Tibial nerve (tissue), 4 donors: Measurements from ENCODE around the gene SP2. TPM values are rescaled to one million over a fixed set of nuclear protein-coding genes. Genes with fewer than 3 reads are reported as not detected.
A peak's percentile ranks its signal among the peaks of the same experiment; 100 is the strongest.
"Not testable (repeated sequence)": the region's sequence is repeated elsewhere in the genome, so short reads cannot be mapped to it uniquely, and the experiment has no call there.

Experiments used
- DNase-seq, 2 donors: peaks; one replicate each; pipeline ENCODE4 v3.0.0-alpha.2; 2019; ENCODE audit warnings: low spot score in 2 of 2
- H3K27ac ChIP-seq, 4 donors: fragments of 200-600 bp; sonication (generic) in 3 of 4; one replicate each; pipeline ENCODE4 v1.5.1; 2017 to 2019; ENCODE audit warnings: mild to moderate bottlenecking in 1 of 4
- H3K27me3 ChIP-seq, 2 donors: fragments of 200-600 bp; sonication (generic) in 1 of 2; one replicate each; pipeline versions ENCODE4 v1.5.1 to v1.6.0; 2017 to 2019
- H3K36me3 ChIP-seq, 3 donors: fragments of 200-600 bp; sonication (generic); one replicate each; pipeline ENCODE4 v1.5.1; 2018 to 2019
- H3K4me1 ChIP-seq, 4 donors: fragments of 200-600 bp; sonication (generic) in 3 of 4; one replicate each; pipeline ENCODE4 v1.5.1; 2017 to 2019
- H3K4me3 ChIP-seq, 4 donors: fragments of 200-600 bp; sonication (generic) in 3 of 4; one replicate each; pipeline ENCODE4 v1.5.1; 2017 to 2019; ENCODE audit warnings: mild to moderate bottlenecking in 1 of 4, moderate library complexity in 1 of 4
- H3K9me3 ChIP-seq, 4 donors: fragments of 200-600 bp; sonication (generic) in 3 of 4; one replicate each; pipeline ENCODE4 v1.5.1; 2017 to 2019
- EP300 ChIP-seq, 2 donors: sonication (generic); formaldehyde crosslinking; IDR thresholded peaks; one replicate each; pipeline ENCODE4 v1.6.1; 2017; ENCODE audit warnings: antibody characterized with exemption in 2 of 2, mild to moderate bottlenecking in 1 of 2
- POLR2A ChIP-seq, 2 donors: fragments of 450-650 bp; IDR thresholded peaks; one replicate each; pipeline ENCODE4 v1.6.1; 2017; ENCODE audit warnings: antibody characterized with exemption in 2 of 2, mild to moderate bottlenecking in 2 of 2, moderate library complexity in 2 of 2
- WGBS, 2 donors: methylation state at CpG; one replicate each; pipeline ENCODE4 v1.1.5; 2018; 5-methylcytosine and 5-hydroxymethylcytosine counted together
- total RNA-seq, 4 donors: library from RNA; depleted of rRNA; stranded (reverse); fragments of >200 nt; gene quantifications; one replicate each; pipeline ENCODE4 v1.1.0, GENCODE V29; 2016
- TF ChIP-seq, protein P1 (sequence below), 5 experiments: fragments of 200-600 bp in 3 of 5; fragments of 450-650 bp in 2 of 5; sonication (generic) in 3 of 5; IDR thresholded peaks; one replicate each; pipeline ENCODE4 v1.5.1; 2016 to 2019; ENCODE audit warnings: antibody characterized with exemption in 5 of 5, mild to moderate bottlenecking in 3 of 5, moderate library complexity in 2 of 5

SP2 gene
- total RNA-seq, 4 donors from 2014 or later: 5.9 to 7.2 (median 7.1) TPM

DNA sequence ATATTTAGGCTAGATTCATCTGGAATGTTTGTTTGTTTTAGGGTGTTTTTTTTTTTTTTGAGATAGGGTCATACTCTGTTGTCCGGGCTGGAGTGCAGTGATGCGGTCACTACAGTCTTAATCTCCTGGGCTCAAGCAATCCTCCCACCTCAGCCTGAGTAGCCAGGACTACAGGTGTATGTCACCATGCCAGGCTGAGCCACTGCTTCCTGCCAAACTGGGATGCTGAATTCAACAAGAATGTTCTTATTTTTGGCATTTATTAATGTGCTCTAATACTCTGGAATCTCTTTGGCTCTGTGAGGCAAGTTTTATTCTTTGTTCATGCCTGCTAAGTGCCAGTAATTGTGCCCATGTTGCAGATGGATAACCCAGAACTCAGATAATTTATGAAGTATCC is 21.5 kb downstream of the SP2 start:
- no peak overlapping the region for H3K27ac ChIP-seq

DNA sequence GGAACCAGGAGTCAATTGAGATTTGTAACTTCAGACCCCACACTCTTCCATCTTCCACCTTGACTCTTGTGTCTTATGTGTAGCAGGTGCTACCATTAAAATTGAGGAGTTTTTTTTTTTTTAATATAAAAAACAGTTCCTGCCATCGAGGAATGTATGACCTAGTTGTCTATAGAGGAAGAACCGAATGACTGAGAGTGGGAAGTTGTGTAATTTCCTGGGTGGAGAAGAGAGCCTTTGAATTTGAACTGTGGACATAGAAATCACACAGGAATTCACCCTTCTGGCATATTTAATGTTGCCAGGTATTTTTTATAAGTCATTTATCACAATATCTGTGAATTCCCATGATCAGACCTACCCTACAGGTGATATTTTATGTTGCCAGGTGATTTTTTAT is 22.0 kb downstream of the SP2 start:
- Histone ChIP-seq H3K36me3 (peaks cover 0 to 43% (median 2%) of the 10 kb centered on the region in 3 donors), H3K27me3 (no peaks in the 10 kb centered on the region), H3K27ac (no peak overlapping the region), H3K4me3 (no peak overlapping the region), H3K4me1 (no peaks in the 10 kb centered on the region), H3K9me3 (no peaks in the 10 kb centered on the region)
- DNase-seq: no peak
- WGBS, 2 donors: 69 to 74% methylated on average over 2 of the region's 2 CpGs
- TF ChIP-seq POLR2A (IDR thresholded peaks at IDR 0.05) (no peak), EP300 (IDR thresholded peaks at IDR 0.05) (no peak)
- TF ChIP-seq, protein P1, sequence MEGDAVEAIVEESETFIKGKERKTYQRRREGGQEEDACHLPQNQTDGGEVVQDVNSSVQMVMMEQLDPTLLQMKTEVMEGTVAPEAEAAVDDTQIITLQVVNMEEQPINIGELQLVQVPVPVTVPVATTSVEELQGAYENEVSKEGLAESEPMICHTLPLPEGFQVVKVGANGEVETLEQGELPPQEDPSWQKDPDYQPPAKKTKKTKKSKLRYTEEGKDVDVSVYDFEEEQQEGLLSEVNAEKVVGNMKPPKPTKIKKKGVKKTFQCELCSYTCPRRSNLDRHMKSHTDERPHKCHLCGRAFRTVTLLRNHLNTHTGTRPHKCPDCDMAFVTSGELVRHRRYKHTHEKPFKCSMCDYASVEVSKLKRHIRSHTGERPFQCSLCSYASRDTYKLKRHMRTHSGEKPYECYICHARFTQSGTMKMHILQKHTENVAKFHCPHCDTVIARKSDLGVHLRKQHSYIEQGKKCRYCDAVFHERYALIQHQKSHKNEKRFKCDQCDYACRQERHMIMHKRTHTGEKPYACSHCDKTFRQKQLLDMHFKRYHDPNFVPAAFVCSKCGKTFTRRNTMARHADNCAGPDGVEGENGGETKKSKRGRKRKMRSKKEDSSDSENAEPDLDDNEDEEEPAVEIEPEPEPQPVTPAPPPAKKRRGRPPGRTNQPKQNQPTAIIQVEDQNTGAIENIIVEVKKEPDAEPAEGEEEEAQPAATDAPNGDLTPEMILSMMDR (IDR thresholded peaks at IDR 0.05): no peak

More for the DNA sequence above, 21.5 kb downstream of the SP2 start:
- H3K27me3 ChIP-seq: no peaks in the 10 kb centered on the region
- DNase-seq: no peak
- no peak overlapping the region for H3K4me3 ChIP-seq
- H3K36me3 ChIP-seq: peaks cover 0 to 39% (median 0%) of the 10 kb centered on the region in 3 donors
- 74 to 76% methylated on average over 2 of the region's 2 CpGs for WGBS, 2 donors
- no peaks in the 10 kb centered on the region for H3K4me1 ChIP-seq
- TF ChIP-seq EP300 (IDR thresholded peaks at IDR 0.05) (no peak), POLR2A (IDR thresholded peaks at IDR 0.05) (no peak)
- H3K9me3 ChIP-seq: no peaks in the 10 kb centered on the region

DNA sequence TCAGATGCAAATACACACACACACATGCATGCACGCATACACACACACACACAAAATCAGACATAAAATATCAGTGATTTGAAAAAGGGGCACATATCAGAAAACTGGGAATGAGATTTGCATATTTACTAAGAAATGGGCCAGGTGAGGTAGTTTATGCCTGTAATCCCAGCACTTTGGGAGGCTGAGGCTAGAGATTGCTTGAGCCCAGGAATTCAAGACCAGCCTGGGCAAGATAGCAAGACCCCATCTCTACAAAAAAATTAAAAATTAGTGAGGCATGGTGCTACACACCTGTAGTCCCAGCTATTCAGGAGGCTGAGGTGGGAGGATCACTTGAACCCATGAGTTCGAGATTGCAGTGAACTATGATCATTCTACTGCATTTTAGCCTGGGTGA is 23.0 kb downstream of the SP2 start:
- 79 to 92% methylated on average over 2 of the region's 2 CpGs for WGBS, 2 donors
- TF ChIP-seq EP300 (IDR thresholded peaks at IDR 0.05): no peak
- no peaks in the 10 kb centered on the region for H3K9me3 ChIP-seq
- H3K27me3 ChIP-seq: no peaks in the 10 kb centered on the region
- H3K4me3 ChIP-seq: no peak overlapping the region
- no peak overlapping the region for H3K27ac ChIP-seq
- H3K36me3 ChIP-seq: peaks cover 0 to 53% (median 11%) of the 10 kb centered on the region in 3 donors
- no peak for DNase-seq
- H3K4me1 ChIP-seq: no peaks in the 10 kb centered on the region

DNA sequence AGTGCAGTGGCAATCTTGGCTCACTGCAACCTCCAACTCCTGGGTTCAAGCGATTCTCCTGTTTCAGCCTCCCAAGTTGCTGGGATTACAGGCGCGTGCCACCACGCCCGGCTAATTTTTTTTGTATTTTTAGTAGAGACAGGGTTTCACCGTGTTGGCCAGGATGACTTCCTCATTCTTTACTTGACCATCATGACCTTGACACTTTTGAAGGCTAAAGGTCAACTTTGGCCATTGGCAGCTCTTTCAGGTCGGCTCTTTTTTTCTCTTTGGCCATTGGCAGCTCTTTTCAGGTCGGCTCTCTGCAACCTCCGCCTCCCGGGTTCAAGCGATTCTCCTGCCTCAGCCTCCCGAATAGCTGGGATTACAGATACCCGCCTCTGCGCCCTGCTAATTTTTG is 23.9 kb downstream of the SP2 start:
- WGBS, 2 donors: 91 to 94% methylated on average over 14 of the region's 14 CpGs
- H3K36me3 ChIP-seq: peaks cover 0 to 62% (median 17%) of the 10 kb centered on the region in 3 donors
- H3K27ac ChIP-seq: not testable (repeated sequence)

DNA sequence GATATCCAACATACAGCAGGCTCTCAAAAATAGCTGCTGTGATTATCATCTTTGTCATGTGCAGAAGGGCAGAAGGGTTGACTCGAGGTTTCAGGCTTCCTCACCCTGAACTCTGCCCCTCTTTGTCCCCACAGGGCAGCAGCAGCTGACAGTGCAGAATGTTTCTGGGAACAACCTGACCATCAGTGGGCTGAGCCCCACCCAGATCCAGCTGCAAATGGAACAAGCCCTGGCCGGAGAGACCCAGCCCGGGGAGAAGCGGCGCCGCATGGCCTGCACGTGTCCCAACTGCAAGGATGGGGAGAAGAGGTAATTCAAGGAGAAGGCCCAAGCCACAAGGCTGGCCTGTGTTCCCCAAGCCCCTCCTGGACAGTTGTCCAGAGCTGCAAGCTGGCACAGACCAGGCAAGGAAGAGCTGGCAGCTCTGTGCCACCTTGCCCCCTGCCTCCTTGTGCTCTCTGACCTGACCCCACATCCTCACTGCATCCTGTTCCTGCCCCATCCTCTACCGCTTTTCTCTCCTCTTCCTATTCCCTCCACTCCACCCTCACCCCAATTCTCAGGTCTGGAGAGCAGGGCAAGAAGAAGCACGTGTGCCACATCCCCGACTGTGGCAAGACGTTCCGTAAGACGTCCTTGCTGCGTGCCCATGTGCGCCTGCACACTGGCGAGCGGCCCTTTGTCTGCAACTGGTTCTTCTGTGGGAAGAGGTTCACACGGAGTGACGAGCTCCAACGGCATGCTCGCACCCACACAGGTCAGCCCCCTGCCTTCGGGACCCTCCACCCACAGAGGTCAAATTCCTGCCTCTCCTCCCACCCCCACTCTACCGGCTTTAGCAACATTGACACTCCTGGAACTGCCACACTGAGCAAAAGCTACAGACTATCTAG is 29.0 kb downstream of the SP2 start:
- TF ChIP-seq POLR2A (IDR thresholded peaks at IDR 0.05): no peak
- TF ChIP-seq EP300 (IDR thresholded peaks at IDR 0.05): peak in 1 of 2 donors; percentile 18
- TF ChIP-seq, protein P1 (IDR thresholded peaks at IDR 0.05): no peak
- peak overlapping the region in 2 of 4 donors; percentile 60 to 73 for H3K27ac ChIP-seq
- H3K9me3 ChIP-seq: no peaks in the 10 kb centered on the region
- WGBS, 2 donors: 62 to 66% methylated on average over 23 of the region's 23 CpGs
- H3K36me3 ChIP-seq: peaks cover 0 to 89% (median 20%) of the 10 kb centered on the region in 3 donors
- peak in 1 of 2 donors; percentile 30 for DNase-seq
- no peaks in the 10 kb centered on the region for H3K27me3 ChIP-seq
- H3K4me3 ChIP-seq: no peak overlapping the region
- peaks cover 0 to 30% (median 0%) of the 10 kb centered on the region in 4 donors for H3K4me1 ChIP-seq

More for the DNA sequence above, 23.9 kb downstream of the SP2 start:
- H3K27me3 ChIP-seq, H3K4me3 ChIP-seq, H3K4me1 ChIP-seq, DNase-seq, H3K9me3 ChIP-seq: not testable (repeated sequence)

DNA sequence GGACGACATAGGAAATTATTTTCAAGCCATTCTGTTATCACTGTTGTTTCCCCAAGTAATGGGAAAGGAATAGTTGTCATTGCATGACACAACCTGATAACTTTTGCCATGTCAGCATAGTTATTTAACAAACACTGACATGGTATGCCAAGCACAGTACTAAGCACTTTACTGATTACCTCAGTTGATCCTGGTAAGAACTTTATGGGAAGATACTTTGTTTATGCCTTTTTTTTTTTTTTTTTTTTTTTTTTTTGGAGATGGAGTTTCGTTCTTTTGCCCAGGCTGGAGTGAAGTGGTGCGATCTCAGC is 29.6 kb downstream of the SP2 start:
- DNase-seq: no peak
- Histone ChIP-seq H3K4me3 (no peak overlapping the region), H3K27me3 (no peaks in the 10 kb centered on the region), H3K27ac (peak overlapping the region in 1 of 4 donors; percentile 73), H3K36me3 (peaks cover 0 to 92% (median 20%) of the 10 kb centered on the region in 3 donors), H3K4me1 (peaks cover 0 to 32% (median 0%) of the 10 kb centered on the region in 4 donors), H3K9me3 (no peaks in the 10 kb centered on the region)
- WGBS, 2 donors: 70 to 78% methylated on average over 3 of the region's 3 CpGs
- TF ChIP-seq POLR2A (IDR thresholded peaks at IDR 0.05) (no peak), EP300 (IDR thresholded peaks at IDR 0.05) (no peak)
- TF ChIP-seq, protein P1 (IDR thresholded peaks at IDR 0.05): no peak
